ENCODE data around the gene TMC6.
A peak's percentile ranks its signal among the peaks of the same experiment; 100 is the strongest.

TMC6 gene

GRCh38 chr17:78063489-78063888 is 65.1 kb downstream of the TMC6 start:
- DNase-seq = no peak

- DNase-seq = peak; percentile 8
These were observed 66.0 kb downstream of the TMC6 start for GRCh38 chr17:78062596-78062995.
